GM23338 (cell line): ENCODE data around the gene CAST.

Experiments used
- CREB1 ChIP-seq: fragments of 250-450 bp; sonication (Bioruptor Pico); IDR thresholded peaks from 2 replicates; pipeline ENCODE4 v1.5.0; 2020; ENCODE audit warnings: low read depth, mild to moderate bottlenecking, moderate library complexity
- EZH2 ChIP-seq: fragments of 200-600 bp; sonication (generic); IDR thresholded peaks from one replicate; pipeline ENCODE4 v1.8.0; 2017; ENCODE audit warnings: antibody characterized with exemption, mild to moderate bottlenecking, low read depth; ENCODE audit not compliant: unreplicated experiment
- EZH2phosphoT487 ChIP-seq: fragments of 200-600 bp; sonication (generic); IDR thresholded peaks from one replicate; pipeline ENCODE4 v1.8.1; 2018; ENCODE audit warnings: antibody characterized with exemption; ENCODE audit not compliant: unreplicated experiment
- JUNB ChIP-seq: IDR thresholded peaks from one replicate; pipeline ENCODE4 v1.6.1; 2016; ENCODE audit warnings: antibody characterized with exemption; ENCODE audit not compliant: unreplicated experiment
- POLR2AphosphoS5 ChIP-seq: IDR thresholded peaks from 2 replicates; pipeline ENCODE4 v1.6.1; 2016; ENCODE audit warnings: antibody characterized with exemption, low read depth
- REST ChIP-seq: IDR thresholded peaks from one replicate; pipeline ENCODE4 v1.6.1; 2018; ENCODE audit warnings: antibody characterized with exemption; ENCODE audit not compliant: unreplicated experiment
- STAT1 ChIP-seq: IDR thresholded peaks from one replicate; pipeline ENCODE4 v1.6.1; 2016; ENCODE audit warnings: antibody characterized with exemption; ENCODE audit not compliant: unreplicated experiment
- TF ChIP-seq, protein P1 (sequence below), 2 experiments: fragments of 200-600 bp in 1 of 2; sonication (generic) in 1 of 2; conservative IDR thresholded peaks; 2 replicates each; pipeline versions ENCODE4 v1.5.1 to v1.6.1; 2016 to 2017; ENCODE audit warnings: antibody characterized with exemption in 2 of 2, low read depth in 2 of 2, mild to moderate bottlenecking in 2 of 2, moderate library complexity in 1 of 2

GRCh38 chr5:96823900-96824380 lies 161.8 kb downstream of the CAST start:
- TF ChIP-seq, protein P1, sequence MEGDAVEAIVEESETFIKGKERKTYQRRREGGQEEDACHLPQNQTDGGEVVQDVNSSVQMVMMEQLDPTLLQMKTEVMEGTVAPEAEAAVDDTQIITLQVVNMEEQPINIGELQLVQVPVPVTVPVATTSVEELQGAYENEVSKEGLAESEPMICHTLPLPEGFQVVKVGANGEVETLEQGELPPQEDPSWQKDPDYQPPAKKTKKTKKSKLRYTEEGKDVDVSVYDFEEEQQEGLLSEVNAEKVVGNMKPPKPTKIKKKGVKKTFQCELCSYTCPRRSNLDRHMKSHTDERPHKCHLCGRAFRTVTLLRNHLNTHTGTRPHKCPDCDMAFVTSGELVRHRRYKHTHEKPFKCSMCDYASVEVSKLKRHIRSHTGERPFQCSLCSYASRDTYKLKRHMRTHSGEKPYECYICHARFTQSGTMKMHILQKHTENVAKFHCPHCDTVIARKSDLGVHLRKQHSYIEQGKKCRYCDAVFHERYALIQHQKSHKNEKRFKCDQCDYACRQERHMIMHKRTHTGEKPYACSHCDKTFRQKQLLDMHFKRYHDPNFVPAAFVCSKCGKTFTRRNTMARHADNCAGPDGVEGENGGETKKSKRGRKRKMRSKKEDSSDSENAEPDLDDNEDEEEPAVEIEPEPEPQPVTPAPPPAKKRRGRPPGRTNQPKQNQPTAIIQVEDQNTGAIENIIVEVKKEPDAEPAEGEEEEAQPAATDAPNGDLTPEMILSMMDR (conservative IDR thresholded peaks at IDR 0.05; ENCODE audit: low read depth in 2 of 2) = no peak
- TF ChIP-seq REST = no peak
- TF ChIP-seq CREB1 (CRISPR knock-in tag) = no peak
- TF ChIP-seq POLR2AphosphoS5 = no peak
- no peak for TF ChIP-seq JUNB
- no peak for TF ChIP-seq EZH2
- TF ChIP-seq EZH2phosphoT487 = no peak
- no peak for TF ChIP-seq STAT1
